Hepatocyte (in vitro differentiated cells): ENCODE measurements around the gene OR51B2. TPM values are rescaled to one million over a fixed set of nuclear protein-coding genes. Genes with fewer than 3 reads are reported as not detected.

Experiments used
- DNase-seq: peaks from one replicate; pipeline ENCODE4 v3.0.0-alpha.2; 2016; ENCODE audit warnings: low spot score
- H2AFZ ChIP-seq: fragments of 200-600 bp; sonication (generic); 2 replicates; pipeline ENCODE4 v1.6.0; 2016; ENCODE audit warnings: antibody characterized with exemption, mild to moderate bottlenecking
- H3K27ac ChIP-seq: fragments of 200-600 bp; sonication (generic); 2 replicates; pipeline ENCODE4 v1.5.1; 2016; ENCODE audit warnings: mild to moderate bottlenecking
- H3K27me3 ChIP-seq: fragments of 200-600 bp; sonication (generic); 2 replicates; pipeline ENCODE4 v1.6.1; 2016
- H3K36me3 ChIP-seq: fragments of 200-600 bp; sonication (generic); replicated peaks from 2 replicates; pipeline ENCODE4 v1.5.1; 2016; ENCODE audit warnings: low read depth; ENCODE audit not compliant: insufficient read depth
- H3K4me1 ChIP-seq: fragments of 200-600 bp; sonication (generic); 2 replicates; pipeline ENCODE4 v1.5.1; 2016; ENCODE audit warnings: mild to moderate bottlenecking, moderate library complexity; ENCODE audit not compliant: insufficient read depth
- H3K4me2 ChIP-seq: fragments of 200-600 bp; sonication (generic); 2 replicates; pipeline ENCODE4 v1.6.0; 2016
- H3K4me3 ChIP-seq: fragments of 200-600 bp; sonication (generic); 2 replicates; pipeline ENCODE4 v1.5.1; 2016; ENCODE audit warnings: mild to moderate bottlenecking
- H3K79me2 ChIP-seq: fragments of 200-600 bp; sonication (generic); 2 replicates; pipeline ENCODE4 v1.6.0; 2017; ENCODE audit warnings: mild to moderate bottlenecking
- H3K9me2 ChIP-seq: fragments of 200-600 bp; sonication (generic); replicated peaks from 2 replicates; pipeline ENCODE4 v1.6.0; 2017; ENCODE audit warnings: mild to moderate bottlenecking; ENCODE audit not compliant: insufficient read depth
- H3K9me3 ChIP-seq: fragments of 200-600 bp; sonication (generic); 2 replicates; pipeline ENCODE4 v1.5.1; 2016; ENCODE audit warnings: low read depth, mild to moderate bottlenecking
- H4K20me1 ChIP-seq: fragments of 200-600 bp; sonication (generic); 2 replicates; pipeline ENCODE4 v1.6.0; 2016; ENCODE audit warnings: mild to moderate bottlenecking; ENCODE audit not compliant: insufficient read depth, poor library complexity, severe bottlenecking
- CTCF ChIP-seq: fragments of 200-600 bp; sonication (generic); IDR thresholded peaks from 2 replicates; pipeline ENCODE4 v1.5.1; 2016; ENCODE audit warnings: antibody characterized with exemption, mild to moderate bottlenecking; ENCODE audit not compliant: poor library complexity
- EZH2 ChIP-seq: fragments of 200-600 bp; sonication (generic); IDR thresholded peaks from 2 replicates; pipeline ENCODE4 v1.6.1; 2016; ENCODE audit warnings: antibody characterized with exemption, mild to moderate bottlenecking, borderline replicate concordance
- EZH2phosphoT487 ChIP-seq: fragments of 200-600 bp; sonication (generic); IDR thresholded peaks from one replicate; pipeline ENCODE4 v1.6.1; 2018; ENCODE audit warnings: antibody characterized with exemption, mild to moderate bottlenecking, low read depth, moderate library complexity; ENCODE audit not compliant: unreplicated experiment, severe bottlenecking
- WGBS: methylation state at CpG from one replicate; pipeline ENCODE4 v1.1.6; 2016; ENCODE audit warnings: low lambda C conversion rate; ENCODE audit errors: missing lambda C conversion rate; 5-methylcytosine and 5-hydroxymethylcytosine counted together
- polyA plus RNA-seq: library from polyadenylated mRNA; unstranded; fragments of >200 nt; fragmentation: Nextera tagmentation; extraction: Ambion mirVana; gene quantifications from 2 replicates; pipeline ENCODE4 v1.2.1, GENCODE V29; 2016
- total RNA-seq: library from RNA; depleted of rRNA; stranded (reverse); fragments of >200 nt; gene quantifications from 2 replicates; pipeline ENCODE4 v1.2.3, GENCODE V29; 2014

Gene OR51B2
- total and polyA plus RNA-seq, 2 experiments from 2014 or later = not detected

- Histone ChIP-seq H3K79me2 (no peaks in the 10 kb centered on the region), H3K4me2 (no peak within 1 kb of the TSS), H4K20me1 (no peaks in the 10 kb centered on the region), H3K4me1 (no peaks in the 10 kb centered on the region), H3K27me3 (peaks cover 3% of the 10 kb centered on the region), H3K9me2 (no peaks in the 10 kb centered on the region), H3K9me3 (no peaks in the 10 kb centered on the region), H3K36me3 (peaks cover 3% of the 10 kb centered on the region), H3K4me3 (no peak within 1 kb of the TSS), H2AFZ (no peak within 1 kb of the TSS), H3K27ac (no peak within 1 kb of the TSS)
- no peak for TF ChIP-seq EZH2phosphoT487
- no peak for TF ChIP-seq CTCF
- no peak for TF ChIP-seq EZH2
- WGBS = 90% methylated on average over 2 of the region's 2 CpGs
- no peak for DNase-seq
Observed at GRCh38 chr11:5301846-5302245, 22.3 kb downstream of the OR51B2 start, which contains the start of gene OR51B4. OR51B4 (minus strand) TSS chr11:5301946; CDS start chr11:5301946, 0 bp downstream.

GRCh38 chr11:5300251-5300650, 23.8 kb downstream of the OR51B2 start:
- Histone ChIP-seq H3K4me1 (no peaks in the 10 kb centered on the region), H3K36me3 (peaks cover 3% of the 10 kb centered on the region), H3K9me3 (no peaks in the 10 kb centered on the region), H4K20me1 (no peaks in the 10 kb centered on the region), H3K27me3 (peaks cover 9% of the 10 kb centered on the region), H3K4me3 (no peak overlapping the region), H3K79me2 (no peaks in the 10 kb centered on the region), H3K4me2 (no peak overlapping the region), H3K27ac (no peak overlapping the region), H3K9me2 (no peaks in the 10 kb centered on the region), H2AFZ (no peak overlapping the region)
- DNase-seq = no peak
- no peak for TF ChIP-seq CTCF
- no peak for TF ChIP-seq EZH2
- no peak for TF ChIP-seq EZH2phosphoT487
- 56% methylated on average over 3 of the region's 3 CpGs for WGBS

DNA sequence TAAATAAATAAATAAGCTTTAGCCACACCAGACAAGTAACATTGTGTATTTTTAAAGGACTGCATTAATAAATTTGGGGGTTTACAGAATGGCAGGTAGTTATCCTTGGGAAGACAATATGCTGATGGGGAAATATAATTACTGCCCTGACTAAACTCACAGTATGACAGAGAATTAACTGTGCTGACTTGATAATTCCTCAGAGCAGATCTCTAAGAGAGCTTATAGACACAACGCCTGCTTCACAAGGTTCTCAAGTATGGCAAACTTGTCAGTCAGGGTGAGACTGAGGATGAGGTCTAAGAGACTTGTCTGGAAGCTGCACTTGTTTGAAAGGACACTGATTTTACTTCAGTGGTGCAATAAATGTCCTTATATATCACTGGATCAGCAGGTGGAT, 25.6 kb downstream of the OR51B2 start:
- WGBS = 36% methylated on average over 1 of the region's 1 CpG
- H3K36me3 ChIP-seq = peaks cover 3% of the 10 kb centered on the region
- no peak overlapping the region for H3K4me3 ChIP-seq

More for the DNA sequence above, 25.6 kb downstream of the OR51B2 start:
- Histone ChIP-seq H3K27me3 (peaks cover 9% of the 10 kb centered on the region), H3K27ac (no peak overlapping the region), H3K4me1 (no peaks in the 10 kb centered on the region), H3K4me2 (no peak overlapping the region), H4K20me1 (no peaks in the 10 kb centered on the region), H3K9me3 (no peaks in the 10 kb centered on the region), H3K9me2 (no peaks in the 10 kb centered on the region), H2AFZ (no peak overlapping the region), H3K79me2 (no peaks in the 10 kb centered on the region)
- no peak for TF ChIP-seq EZH2
- no peak for TF ChIP-seq EZH2phosphoT487
- no peak for TF ChIP-seq CTCF
- DNase-seq = no peak
